Left hindlimb (tissue), 1 donor: ENCODE results near the gene SCNN1G.
"Not testable (repeated sequence)": the region's sequence is repeated elsewhere in the genome, so short reads cannot be mapped to it uniquely, and the experiment has no call there.

Experiments
- DNase-seq: peaks from one replicate; pipeline ENCODE4 v3.0.0-alpha.2; 2018

SCNN1G gene

DNA sequence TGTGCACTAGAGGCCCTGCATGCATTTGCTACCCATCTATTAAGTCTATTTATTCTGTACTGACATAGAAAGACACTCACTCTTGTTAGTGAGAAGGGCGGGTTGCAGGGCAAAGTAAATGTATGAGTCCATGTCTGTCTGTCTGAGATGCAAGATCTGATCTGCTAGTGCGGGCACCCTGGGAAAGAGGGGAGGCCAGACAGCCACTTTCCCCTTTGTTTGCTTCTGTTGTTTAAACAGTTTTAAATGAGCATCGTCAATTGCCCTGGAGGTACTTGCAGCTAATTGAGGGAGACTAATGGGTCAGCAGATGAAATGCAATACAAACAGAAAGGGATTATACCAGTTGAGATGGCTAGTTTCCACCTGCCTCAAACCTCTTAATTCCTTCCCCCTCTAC lies 24.9 kb downstream of the SCNN1G start:
- no peak for DNase-seq

DNA sequence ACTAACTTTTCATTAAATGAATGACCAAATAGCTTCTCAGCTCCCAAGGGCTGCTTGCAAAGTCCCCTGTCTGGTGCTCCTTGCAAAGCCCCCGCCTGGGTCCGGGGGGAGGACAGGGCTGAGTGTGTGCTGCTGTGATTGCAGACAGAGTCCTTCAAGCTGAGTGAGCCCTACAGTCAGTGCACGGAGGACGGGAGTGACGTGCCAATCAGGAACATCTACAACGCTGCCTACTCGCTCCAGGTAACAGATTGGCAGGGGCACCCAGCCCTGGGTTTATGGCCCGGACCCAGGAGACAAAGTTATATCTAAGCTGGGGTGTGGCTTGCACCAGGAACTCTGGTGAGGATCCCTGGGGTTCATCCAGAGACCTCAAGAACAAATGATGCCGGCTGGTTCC lies 27.1 kb downstream of the SCNN1G start:
- no peak for DNase-seq

DNA sequence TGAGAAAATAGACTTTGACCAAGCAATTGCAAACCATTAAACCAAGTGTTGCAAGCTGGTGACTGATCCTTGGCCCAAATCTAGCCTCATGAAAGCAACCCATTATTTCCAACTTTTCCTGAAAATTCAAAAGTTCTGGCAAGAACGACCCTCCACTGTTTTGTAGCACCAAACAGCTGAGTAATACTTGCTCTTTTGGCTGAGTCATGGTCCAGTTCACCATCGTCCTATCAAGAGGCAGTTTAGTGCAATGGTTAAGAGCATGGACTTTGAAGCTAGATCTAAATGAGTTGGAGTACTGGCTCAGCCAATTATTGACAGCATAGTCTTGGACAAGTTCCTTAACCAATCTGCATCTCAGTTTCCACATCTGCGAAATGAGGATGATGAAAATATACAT lies 31.3 kb downstream of the SCNN1G start:
- no peak for DNase-seq

DNA sequence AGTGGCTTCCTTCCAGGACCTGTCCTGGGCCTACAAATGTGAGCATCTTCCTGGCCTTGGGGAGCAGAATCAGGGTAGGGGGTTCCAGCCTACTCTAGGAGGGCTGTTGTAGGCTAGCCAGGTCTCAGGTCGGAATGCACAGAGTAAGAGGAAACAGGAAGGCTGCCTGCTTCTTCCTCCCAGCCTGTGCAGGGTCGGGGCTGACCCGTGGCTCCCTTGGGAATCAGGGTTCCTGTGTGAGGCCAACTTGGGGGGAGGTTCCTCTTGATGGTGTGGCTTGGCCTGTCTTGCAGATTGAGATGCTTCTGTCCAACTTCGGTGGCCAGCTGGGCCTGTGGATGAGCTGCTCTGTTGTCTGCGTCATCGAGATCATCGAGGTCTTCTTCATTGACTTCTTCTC lies 32.3 kb downstream of the SCNN1G start:
- DNase-seq, result no peak

DNA sequence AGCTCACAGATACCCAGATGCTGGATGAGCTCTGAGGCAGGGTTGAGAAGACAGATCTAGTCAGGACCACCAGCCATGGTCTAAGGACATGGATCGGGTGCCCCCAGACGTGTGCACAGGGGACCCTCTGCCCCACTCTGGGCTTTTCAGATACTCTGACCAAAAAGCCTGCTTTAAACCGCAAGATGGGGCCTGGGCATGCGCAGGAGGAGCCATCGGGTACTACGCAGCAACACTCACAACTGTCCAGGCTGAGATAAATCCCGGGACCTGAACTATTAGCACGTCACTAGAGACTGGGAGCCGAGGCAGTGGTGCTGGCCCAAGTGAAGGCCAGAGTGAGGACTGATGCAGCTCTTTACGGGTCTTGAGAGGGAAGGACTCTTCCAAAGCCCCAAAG lies 32.9 kb downstream of the SCNN1G start:
- DNase-seq, result no peak

DNA sequence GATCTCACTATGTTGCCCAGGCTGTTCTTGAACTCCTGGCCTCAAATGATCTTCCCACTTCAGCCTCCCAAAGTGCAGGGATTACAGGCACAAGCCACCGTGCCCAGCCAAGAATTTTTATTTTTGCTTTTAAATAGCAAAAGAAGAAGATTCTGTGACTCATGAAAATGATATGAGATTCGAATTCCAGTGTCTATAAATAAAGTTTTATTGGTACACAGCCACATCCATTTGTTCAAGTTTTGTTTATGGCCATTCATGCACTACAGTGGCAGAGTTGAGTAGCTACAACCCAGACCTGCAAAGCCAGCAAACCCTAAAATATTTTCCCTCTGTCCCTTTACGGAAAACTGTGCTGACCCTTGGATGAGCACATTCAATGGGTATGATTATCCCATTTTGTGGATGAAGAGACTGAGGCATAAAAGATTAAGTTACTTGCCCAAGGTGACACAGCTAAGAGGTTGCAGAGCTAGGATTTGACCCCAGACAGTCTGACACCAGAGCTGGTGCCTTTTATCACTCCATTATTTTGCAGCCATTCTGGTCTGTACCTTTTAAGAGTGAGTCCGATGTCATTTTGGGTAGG lies 34.2 kb downstream of the SCNN1G start:
- DNase-seq, result no peak

DNA sequence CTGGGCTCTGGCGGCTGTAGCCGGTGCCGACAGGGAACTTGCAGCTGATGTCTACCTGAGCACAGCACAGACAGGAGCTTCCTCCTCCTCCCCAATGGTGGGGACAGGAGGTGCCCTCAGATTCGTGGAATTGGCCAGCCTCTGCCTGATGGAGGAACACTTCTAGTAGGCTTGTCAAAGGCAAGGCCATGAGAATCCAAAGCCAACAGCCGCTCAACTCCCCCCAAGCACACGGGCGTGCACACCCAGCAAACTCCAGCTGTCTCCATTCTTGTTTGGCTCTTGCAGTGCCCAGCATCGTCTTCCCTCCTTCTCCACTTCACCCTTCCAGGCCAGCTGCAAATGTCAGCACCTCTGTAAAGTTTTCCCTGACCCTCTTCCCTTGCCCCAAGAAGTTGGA lies 35.1 kb downstream of the SCNN1G start:
- no peak for DNase-seq

DNA sequence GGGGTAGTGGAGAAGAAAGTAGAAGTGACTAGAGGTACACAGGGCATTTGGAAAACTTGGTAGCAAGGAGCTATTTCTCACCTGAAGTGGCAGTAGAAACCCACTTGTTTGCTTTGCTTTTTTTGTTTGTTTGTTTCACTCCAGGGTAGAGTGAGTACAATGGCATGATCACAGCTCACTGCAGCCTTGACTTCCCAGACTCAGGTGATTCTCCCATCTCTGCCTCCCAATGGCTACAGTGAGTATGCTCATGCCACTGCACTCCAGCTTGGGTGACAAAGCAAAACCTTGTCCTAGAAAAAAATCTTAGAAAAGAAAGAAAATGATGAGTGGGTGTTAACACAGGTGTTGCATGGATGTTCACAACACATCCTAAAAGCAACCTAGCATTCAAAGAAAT lies 40.4 kb downstream of the SCNN1G start:
- DNase-seq, result no peak

DNA sequence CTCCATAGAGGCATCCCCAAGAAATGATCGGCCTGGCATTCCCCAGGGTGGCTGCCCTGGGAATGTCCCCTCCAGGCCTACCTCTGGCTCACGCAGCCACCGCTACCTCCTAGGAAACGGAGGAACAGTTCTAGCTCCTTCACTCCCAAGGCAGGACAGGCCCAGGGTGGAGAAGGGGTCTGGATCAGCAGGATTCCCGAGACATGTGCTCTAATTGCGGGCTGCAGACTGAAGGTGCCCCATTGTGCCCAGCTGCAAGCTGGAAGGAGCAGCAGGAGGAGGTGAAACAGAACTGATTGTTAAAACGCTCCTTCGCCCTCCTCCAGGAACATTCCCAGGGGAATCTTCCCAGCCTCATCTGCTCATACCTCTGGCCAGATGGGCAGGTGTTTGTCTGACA lies 40.8 kb downstream of the SCNN1G start:
- no peak for DNase-seq

DNA sequence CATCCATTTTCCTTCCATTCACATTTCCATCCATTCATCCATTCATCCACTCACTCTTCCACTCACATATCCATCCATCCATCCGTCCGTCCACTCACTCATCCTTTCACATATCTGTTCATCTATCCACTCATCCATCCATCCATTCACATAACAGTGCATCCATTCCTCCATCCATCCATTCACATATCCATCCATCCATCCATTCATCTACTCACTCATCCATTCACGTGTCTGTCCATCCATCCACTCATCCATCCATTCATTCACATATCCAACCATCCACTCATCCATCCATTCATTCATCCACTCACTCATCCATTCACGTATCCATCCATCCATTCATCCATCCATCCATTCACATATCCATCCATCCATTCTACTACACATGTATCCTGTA lies 42.6 kb downstream of the SCNN1G start:
- DNase-seq, result no peak

DNA sequence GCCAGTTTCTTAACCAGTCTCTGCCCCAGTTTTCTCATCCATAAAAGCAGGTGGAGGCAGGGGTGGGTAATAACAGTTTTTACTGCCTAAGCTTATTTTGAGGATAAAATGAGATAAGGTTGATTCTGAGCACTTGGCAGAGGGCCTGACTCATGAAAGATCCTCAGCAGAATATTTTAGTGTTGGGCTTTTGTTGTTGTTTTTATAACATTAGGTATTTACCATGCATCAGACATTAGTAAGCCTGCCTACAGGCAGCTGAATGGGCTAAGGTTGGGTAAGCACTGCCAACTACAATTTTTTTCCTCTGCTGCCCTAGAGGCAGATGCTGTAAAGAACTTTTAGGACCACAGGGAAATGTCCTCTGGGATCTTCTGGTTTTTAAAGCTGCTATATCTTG lies 43.1 kb downstream of the SCNN1G start:
- DNase-seq, result no peak

DNA sequence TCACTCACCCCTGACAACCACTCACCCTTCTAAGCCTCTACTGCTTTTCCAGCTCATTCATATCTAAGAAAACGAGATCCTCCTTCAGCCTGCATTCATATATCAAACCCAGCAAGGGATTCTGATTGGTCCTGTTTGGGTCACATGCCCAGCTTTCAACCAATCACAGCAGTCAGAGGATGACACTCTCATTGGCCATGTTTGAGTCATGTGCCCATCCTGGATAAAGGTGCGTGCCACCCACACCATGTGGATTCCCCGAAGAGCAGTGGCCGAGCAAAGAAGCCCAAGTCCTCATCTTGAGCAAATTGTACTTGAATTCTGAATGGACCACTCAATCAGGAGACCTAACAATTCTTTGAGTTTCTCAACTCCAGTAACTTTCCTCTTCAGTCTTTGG lies 45.0 kb downstream of the SCNN1G start:
- no peak for DNase-seq

DNA sequence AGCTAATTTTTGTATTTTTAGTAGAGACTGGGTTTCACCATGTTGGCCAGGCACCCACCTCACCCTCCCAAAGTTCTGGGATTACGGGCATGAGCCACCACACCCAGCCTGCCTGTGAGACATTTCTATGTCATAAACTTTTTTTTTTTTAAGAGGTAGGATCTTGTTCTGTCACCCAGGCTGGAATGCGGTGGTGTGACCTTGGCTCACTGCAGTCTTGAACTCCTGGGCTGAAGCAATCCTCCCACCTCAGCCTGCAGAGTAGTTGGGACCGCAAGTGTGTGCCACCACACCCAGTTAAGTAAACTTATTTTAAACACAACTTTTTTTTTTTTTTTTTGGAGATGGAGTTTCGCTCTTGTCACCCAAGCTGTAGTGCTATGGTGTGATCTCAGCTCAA lies 47.2 kb downstream of the SCNN1G start:
- no peak for DNase-seq

DNA sequence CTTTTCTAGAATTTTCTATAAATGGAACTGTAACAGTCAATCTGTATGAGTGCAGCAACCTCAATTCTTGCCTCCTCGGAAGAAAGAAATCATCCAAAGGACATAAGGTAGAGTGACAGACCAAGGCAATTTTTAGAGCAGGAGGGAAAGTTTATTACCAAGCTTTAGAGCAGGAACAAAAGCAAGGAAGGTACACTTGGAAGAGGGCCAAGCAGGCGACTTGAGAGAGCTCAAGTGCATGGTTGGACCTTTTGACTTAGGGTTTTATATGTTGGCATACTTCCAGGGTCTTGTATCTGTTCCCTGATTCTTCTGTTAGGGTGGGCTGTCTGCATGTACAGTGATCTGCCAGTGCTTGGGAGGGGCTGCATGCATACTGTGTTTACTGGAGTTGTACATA lies 50.3 kb downstream of the SCNN1G start:
- DNase-seq, result no peak

DNA sequence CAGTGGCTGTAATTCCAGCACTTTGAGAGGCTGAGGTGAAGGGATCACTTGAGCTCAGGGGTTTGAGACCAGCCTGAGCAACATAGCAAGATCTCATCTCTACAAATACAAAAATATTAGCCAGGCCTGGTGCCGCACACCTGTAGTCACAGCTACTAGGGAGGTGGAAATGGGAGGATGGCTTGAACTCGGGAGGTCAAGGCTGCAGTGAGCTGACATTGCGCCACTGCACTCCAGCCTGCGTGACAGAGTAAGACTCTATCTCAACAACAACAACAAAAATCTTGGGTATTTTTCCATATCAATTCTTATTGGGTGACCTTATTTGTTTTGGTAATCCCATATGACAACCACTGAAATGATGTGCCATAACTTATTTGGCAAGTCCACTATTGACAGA lies 52.6 kb downstream of the SCNN1G start:
- DNase-seq, result no peak

DNA sequence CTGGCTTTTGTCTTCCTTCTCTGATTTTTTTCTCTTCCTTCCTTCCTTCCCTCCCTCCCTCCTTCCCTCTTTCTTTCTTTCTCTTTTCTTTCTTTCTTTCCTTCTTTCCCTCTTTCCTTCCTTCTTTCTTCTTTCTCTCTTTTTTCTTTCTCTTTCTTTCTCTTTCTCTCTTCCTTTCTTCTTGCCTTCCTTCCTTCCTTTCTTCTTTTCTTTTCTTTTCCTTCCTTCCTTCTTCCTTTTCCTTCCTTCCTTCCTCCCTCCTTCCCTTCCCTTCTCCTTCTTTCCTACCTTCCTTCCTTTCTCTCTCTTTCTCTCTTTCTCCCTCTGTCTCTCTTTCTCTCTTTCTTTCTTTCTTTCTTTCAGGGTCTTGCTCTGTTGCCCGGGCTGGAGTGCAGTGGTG lies 54.4 kb downstream of the SCNN1G start:
- DNase-seq, result no peak

DNA sequence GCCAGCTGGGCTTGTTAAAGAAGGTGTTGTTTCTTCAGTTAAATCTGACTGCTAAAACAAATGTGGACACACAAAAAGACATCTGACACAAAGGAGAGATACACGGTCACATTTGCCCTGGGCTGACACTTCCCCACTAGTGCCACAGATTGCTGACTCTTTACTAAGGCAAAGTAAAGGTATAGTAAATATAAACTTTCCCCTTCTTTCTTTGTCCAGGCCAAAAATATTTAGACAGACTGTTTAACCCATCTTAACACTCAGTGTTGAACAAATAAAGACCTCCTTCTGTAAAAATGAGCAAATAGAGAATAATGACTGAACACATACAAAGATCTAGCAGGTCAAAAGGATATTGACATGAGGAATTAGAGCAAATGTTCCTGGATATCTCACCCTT lies 58.4 kb downstream of the SCNN1G start:
- no peak for DNase-seq

DNA sequence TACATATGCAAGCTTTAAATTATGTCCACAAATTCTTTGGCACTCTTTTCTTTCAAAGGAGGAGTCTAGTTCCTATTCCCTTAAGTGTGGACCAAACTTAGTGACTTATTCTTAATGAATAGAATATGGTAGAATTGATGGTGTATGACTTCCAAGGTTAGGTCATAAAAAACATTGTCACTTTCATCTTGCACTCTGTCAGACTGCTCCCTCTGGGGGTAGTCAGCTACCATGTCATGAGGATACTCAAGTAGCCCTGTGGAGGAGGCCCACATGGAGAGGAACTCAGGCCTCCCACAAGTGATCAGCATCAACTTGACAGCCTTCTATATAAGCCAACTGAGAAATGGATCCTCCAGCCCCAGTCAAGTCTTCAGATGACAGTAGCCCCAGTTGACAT lies 61.6 kb downstream of the SCNN1G start:
- DNase-seq, result no peak

DNA sequence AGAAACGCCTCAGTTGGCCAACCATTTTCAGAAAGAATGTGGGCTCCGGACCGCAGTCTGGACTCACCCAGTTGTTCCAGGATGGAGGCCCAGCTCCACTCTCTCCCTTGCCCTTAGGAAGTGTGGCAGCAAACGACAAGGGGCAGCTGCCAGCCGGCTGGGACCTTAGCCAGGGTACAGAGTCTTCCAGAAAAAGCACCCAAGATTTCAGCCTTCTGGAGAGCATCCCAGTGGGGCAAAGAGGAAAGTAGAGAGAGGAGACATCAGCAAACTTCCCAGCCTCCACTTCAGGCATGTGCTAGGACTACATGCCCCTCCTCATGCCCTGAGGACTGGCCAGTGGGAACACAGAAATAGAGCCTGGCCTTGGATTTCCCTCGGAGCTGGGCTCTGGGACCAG lies 62.7 kb downstream of the SCNN1G start:
- DNase-seq, result no peak

DNA sequence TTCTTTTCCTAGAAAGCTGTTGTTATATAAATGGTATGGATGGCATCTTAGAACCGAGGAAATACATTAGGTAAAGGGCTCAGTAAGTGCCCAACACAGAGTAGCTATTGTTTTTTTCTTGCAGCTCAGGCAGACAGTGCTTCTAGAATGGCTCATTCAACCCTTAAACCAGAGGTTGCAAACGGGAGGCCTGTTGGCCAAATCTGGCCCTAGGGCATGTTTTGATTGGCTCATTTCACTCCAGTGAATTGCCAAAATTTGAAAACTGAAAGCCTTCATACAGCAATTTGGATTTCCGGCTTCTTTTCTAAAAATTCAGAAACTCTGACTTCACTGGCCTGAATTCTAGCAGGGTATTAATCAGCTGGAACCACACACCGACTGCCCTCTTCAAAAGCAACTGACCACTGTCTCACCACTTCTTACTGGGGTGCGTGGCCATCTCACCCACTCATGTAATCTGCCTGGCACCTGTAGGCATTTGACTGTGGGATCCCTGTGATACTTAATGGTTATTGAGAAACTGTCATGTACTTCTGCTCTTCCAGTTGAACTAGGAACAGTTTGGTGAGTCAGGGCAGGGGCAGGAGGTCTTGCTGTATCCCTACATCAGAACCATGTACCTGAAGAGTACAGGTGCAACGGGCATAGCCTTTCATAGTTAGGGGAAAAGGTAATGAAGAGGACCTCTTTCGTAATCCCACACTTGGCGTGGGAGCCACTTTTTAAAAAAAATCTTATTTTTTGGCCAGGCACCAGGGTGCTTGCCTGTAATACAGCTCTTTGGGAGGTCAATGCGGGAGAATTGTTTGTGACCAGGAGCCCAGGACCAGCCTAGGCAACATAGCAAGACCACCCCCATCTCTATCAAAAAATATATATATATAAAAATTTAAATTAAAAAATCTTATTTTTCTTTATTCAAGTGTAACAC lies 66.0 kb downstream of the SCNN1G start:
- DNase-seq, result no peak

DNA sequence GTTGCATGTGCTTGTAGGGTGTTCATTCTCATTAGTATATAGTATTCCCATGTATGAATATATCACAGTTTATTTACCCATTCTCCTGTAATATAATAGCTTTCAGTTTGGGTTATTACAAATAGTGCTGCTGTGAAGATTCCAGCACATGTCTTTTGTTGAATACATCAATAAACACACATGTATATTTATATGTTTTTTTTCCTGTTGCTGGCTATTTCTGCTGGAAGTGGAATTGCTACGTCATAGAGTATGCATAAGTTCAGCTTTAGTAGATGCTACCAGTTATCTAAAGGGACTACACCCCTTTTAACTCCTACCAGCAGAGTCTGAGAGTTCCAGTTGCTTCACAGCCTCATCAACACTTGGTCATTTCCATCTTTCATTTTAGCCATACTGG lies 67.3 kb downstream of the SCNN1G start:
- no peak for DNase-seq

DNA sequence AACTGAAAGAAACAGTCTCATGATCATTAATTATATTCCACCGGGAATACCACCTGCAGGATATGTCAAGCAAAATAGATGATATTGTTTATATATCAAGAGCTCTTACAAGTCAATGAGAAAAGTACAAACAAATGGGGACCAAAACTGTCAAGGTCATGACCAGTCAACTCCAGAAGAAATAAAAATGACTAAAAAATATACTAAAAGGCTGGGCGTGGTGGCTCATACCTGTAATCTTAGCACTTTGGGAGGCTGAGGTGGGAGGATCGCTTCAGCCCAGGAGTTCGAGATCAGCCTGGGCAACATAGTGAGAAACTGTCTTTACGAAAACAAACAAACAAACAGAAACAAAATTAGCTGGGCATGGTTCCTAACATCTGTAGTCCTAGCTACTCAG lies 69.8 kb downstream of the SCNN1G start:
- no peak for DNase-seq

DNA sequence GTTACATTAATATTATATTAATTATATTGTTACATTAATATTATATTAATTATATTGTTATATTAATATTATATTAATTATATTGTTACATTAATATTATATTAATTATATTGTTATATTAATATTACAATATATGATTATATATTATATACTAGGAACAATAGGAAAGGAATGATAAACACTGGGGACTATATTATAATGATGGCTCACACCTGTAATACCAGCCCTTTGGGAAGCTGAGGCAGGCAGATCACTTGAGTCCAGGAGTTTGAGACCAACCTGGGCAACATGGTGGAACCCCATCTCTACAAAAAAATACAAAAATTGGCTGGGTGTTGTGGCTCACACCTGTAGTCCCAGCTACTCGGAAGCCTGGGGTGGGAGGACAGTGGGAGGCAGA lies 71.1 kb downstream of the SCNN1G start:
- DNase-seq, result not testable (repeated sequence)

DNA sequence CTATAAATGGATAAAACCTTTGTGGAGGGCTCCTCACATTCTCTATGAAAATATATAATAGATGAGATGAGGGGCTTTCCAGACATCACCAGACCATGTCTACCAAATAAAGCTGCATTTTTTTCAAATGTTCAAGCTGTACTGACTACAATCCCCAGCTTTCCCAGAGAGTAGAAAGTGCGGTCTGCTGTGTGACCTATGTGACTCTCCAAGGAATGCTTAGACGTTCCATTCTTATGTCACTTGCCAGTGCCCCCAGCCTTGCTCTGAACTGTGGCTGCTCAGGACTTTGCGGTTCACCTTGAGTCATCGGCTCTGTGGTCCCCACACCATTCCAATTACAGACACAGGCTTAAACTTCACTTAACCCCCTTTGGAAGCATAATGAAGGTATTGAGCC lies 71.8 kb downstream of the SCNN1G start:
- no peak for DNase-seq

DNA sequence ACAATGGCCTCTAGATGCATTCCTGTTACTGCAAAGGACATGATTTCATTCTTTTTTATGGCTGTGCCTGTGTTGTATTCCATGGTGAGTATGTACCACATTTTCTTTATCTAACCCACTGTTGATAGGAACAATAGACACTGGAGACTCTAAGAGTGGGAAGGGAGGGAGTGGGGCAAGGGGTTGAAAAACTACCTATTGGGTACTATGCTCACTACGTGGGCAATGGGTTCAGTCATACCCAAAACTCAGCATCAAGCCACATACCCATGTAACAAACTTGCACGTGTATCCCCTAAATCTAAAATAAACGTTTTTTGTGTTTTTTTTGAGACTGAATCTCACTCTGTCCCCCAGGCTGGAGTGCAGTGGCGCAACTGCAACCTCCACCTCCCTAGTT lies 72.5 kb downstream of the SCNN1G start:
- no peak for DNase-seq
